Measurements from ENCODE around the gene ARMC8.

The ARMC8 gene

DNA sequence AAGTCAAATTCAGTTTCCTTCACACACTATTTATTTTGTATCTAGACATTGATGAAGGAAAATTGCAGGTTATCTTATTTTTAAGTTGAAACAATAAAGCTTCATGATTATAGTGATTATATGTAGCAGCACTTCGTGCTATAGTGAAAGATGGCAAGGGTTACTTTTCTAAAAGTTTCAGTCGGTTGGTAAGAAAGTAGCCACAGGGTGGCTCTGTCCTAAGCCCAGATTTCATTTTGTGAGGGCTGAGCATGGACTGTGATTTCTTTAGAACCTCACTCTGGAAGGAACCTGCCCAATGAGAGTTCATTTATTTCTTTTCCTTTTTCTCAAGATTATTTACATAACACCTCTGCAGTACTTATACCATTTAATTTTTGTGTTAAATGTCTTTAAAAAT lies 76.0 kb downstream of the ARMC8 start:
- Histone ChIP-seq H3K27me3 (ENCODE audit: control insufficient read depth, insufficient read depth, low read length, poor library complexity, severe bottlenecking) (no peaks in the 10 kb centered on the region), H3K27ac (ENCODE audit: insufficient read depth, low read depth, low read length, poor library complexity, severe bottlenecking) (no peak overlapping the region)
- WGBS, 2 experiments, result 61 to 76% methylated on average over 2 of the region's 2 CpGs

DNA sequence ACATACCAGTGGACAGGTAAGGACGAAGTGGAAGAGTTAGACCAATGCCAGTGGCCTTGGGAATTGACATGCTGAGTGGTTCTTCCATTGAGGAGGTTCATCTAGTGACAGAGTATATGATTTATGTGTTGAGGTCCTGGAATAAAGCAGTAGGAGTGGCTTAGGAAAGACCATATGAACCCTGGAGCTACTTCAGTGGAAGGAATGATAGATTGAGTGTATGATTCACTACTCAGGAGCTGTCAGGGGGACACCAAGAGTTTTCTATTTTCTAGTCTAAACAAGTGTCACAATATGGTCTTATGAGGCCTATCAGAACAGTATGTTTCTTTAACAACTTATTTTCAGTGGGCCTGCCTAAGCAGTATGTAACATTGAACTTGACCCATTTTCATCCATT lies 78.6 kb downstream of the ARMC8 start:
- Histone ChIP-seq H3K27ac (ENCODE audit: insufficient read depth, low read depth, low read length, poor library complexity, severe bottlenecking) (no peak overlapping the region), H3K36me3 (ENCODE audit: control insufficient read depth, insufficient read depth, low read length) (no peaks in the 10 kb centered on the region), H3K4me1 (ENCODE audit: control insufficient read depth, insufficient read depth, low read length) (no peaks in the 10 kb centered on the region), H3K9me3 (ENCODE audit: control insufficient read depth, low read length) (no peaks in the 10 kb centered on the region), H3K27me3 (ENCODE audit: control insufficient read depth, insufficient read depth, low read length, poor library complexity, severe bottlenecking) (no peaks in the 10 kb centered on the region), H3K4me3 (ENCODE audit: insufficient read depth, low read depth, low read length) (no peak overlapping the region)
- WGBS, 2 experiments, result 92 to 95% methylated on average over 1 of the region's 1 CpG

More for the DNA sequence above, 76.0 kb downstream of the ARMC8 start:
- Histone ChIP-seq H3K9me3 (ENCODE audit: control insufficient read depth, low read length) (no peaks in the 10 kb centered on the region), H3K36me3 (ENCODE audit: control insufficient read depth, insufficient read depth, low read length) (no peaks in the 10 kb centered on the region), H3K4me1 (ENCODE audit: control insufficient read depth, insufficient read depth, low read length) (no peaks in the 10 kb centered on the region), H3K4me3 (ENCODE audit: insufficient read depth, low read depth, low read length) (no peak overlapping the region)

DNA sequence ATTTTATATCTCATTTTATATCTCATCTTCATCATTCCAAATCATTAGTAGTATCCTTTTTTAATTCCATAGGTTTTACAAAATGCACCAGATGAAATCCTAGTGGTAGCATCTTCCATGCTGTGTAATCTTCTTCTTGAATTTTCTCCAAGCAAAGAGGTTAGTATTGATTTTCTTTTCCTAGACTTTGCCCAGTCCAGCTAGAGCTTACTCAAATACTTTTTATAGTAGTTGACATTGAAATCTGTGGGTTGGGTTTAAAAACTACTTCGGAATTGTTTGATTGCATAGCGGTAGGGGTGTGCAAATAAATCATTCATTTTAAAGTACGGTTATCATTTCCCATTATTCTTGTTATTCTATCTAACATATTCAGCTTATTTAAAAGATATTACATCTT lies 80.0 kb downstream of the ARMC8 start:
- H3K27me3 ChIP-seq (ENCODE audit: control insufficient read depth, insufficient read depth, low read length, poor library complexity, severe bottlenecking), result no peaks in the 10 kb centered on the region
- peaks cover 2% of the 10 kb centered on the region for H3K36me3 ChIP-seq (ENCODE audit: control insufficient read depth, insufficient read depth, low read length)
- 90% methylated on average over 3 of the region's 3 CpGs; no CpG with 5 or more reads in 1 of the 2 experiments for WGBS, 2 experiments
- no peaks in the 10 kb centered on the region for H3K4me1 ChIP-seq (ENCODE audit: control insufficient read depth, insufficient read depth, low read length)
- H3K9me3 ChIP-seq (ENCODE audit: control insufficient read depth, low read length), result no peaks in the 10 kb centered on the region
- H3K4me3 ChIP-seq (ENCODE audit: insufficient read depth, low read depth, low read length), result no peak overlapping the region
- no peak overlapping the region for H3K27ac ChIP-seq (ENCODE audit: insufficient read depth, low read depth, low read length, poor library complexity, severe bottlenecking)

DNA sequence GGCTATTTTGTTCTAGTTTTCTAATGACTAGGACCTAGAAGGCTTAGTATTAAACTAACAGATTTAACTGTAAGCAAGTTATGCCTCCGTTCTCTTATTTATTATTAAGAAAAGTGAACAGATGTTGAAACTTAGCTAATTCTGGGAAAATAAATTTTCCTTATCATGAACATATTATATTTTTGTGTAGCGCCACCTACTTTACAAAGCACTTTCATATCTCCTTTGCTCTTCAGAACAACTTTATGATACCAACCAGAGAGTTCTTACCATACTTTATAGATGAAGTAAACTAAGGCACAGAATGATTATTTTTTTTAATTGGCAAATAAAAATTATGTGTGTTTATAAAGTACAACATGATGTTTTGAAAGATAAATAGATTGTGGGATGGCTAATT lies 83.1 kb downstream of the ARMC8 start:
- Histone ChIP-seq H3K4me3 (ENCODE audit: insufficient read depth, low read depth, low read length) (no peak overlapping the region), H3K9me3 (ENCODE audit: control insufficient read depth, low read length) (no peaks in the 10 kb centered on the region)
- no CpG with 5 or more reads among the region's 2 CpGs for WGBS, 2 experiments

DNA sequence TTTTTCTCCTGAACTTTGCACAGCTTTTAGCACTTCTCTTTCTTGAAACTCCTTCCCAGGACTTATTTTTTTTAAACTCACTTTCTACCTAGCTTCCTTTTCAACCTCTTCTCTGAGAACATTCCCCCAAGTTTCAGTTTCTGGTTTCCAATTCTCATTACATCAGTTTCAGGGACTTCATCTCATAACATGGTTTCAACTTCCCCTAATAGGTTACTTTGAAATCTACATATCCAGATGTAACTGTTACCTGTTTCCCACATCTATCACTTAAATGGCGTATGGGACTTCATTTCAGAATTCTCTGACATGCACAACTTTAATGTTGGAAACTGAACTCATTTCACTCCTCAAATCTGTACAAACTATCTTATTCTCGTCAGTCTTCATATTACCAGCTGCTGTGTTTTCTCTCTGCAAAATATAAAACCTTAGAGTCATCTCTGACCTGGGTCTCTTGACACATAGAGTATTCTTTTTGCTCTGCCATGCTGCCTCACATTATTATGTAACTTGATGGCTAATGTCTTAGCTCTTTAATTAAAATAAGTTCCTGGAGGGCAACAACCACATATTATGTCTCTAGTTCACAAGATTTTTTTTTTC lies 84.2 kb downstream of the ARMC8 start:
- Histone ChIP-seq H3K4me3 (ENCODE audit: insufficient read depth, low read depth, low read length) (no peak overlapping the region), H3K27ac (ENCODE audit: insufficient read depth, low read depth, low read length, poor library complexity, severe bottlenecking) (no peak overlapping the region), H3K27me3 (ENCODE audit: control insufficient read depth, insufficient read depth, low read length, poor library complexity, severe bottlenecking) (no peaks in the 10 kb centered on the region), H3K9me3 (ENCODE audit: control insufficient read depth, low read length) (no peaks in the 10 kb centered on the region), H3K4me1 (ENCODE audit: control insufficient read depth, insufficient read depth, low read length) (no peaks in the 10 kb centered on the region), H3K36me3 (ENCODE audit: control insufficient read depth, insufficient read depth, low read length) (peaks cover 12% of the 10 kb centered on the region)
- WGBS, 2 experiments, result 91 to 99% methylated on average over 2 of the region's 2 CpGs

More for the DNA sequence above, 83.1 kb downstream of the ARMC8 start:
- Histone ChIP-seq H3K4me1 (ENCODE audit: control insufficient read depth, insufficient read depth, low read length) (no peaks in the 10 kb centered on the region), H3K27ac (ENCODE audit: insufficient read depth, low read depth, low read length, poor library complexity, severe bottlenecking) (no peak overlapping the region), H3K27me3 (ENCODE audit: control insufficient read depth, insufficient read depth, low read length, poor library complexity, severe bottlenecking) (no peaks in the 10 kb centered on the region), H3K36me3 (ENCODE audit: control insufficient read depth, insufficient read depth, low read length) (peaks cover 12% of the 10 kb centered on the region)

DNA sequence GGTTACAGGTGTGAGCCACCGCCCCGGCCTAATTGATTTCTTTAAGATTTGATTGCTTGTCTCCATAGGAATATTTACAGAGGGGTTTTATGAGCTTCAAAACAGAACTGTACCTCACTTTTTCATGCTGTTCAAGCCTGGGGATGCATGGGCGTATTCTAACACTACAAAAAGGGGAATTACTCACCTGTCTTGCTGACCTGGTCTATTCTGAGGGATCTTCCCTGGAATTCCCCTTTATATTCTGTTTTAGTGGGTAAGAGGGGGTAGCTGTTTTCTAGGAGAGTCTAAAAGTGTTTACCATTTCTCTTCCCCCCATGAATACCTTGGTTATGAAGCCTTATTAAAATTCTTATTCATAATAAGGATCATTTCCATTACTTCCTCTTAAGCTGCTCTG lies 94.5 kb downstream of the ARMC8 start:
- 94 to 98% methylated on average over 3 of the region's 3 CpGs for WGBS, 2 experiments
- Histone ChIP-seq H3K27me3 (ENCODE audit: control insufficient read depth, insufficient read depth, low read length, poor library complexity, severe bottlenecking) (no peaks in the 10 kb centered on the region), H3K36me3 (ENCODE audit: control insufficient read depth, insufficient read depth, low read length) (peaks cover 3% of the 10 kb centered on the region)

DNA sequence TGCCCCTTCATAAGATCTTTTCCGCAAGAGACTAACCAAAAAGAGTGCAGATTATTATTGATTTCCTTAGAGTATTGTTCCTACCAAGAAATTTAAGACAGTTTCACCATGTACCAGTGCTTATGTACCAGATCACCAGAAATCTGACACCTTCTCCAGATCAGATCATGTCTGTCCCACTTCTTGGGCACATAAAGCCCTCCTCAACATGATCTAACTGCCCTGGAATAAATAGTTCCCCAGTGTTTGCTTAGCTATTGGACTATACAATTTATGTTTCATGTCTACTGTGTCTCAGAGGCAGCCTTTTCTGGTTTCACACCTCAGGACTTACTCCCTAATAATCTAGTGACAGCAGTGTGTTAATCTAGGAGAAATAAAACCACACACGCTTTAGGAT lies 95.7 kb downstream of the ARMC8 start:
- no peak overlapping the region for H3K4me3 ChIP-seq (ENCODE audit: insufficient read depth, low read depth, low read length)
- H3K36me3 ChIP-seq (ENCODE audit: control insufficient read depth, insufficient read depth, low read length), result peaks cover 3% of the 10 kb centered on the region
- H3K9me3 ChIP-seq (ENCODE audit: control insufficient read depth, low read length), result no peaks in the 10 kb centered on the region
- 90 to 97% methylated on average over 2 of the region's 2 CpGs for WGBS, 2 experiments
- H3K4me1 ChIP-seq (ENCODE audit: control insufficient read depth, insufficient read depth, low read length), result no peaks in the 10 kb centered on the region
- no peak overlapping the region for H3K27ac ChIP-seq (ENCODE audit: insufficient read depth, low read depth, low read length, poor library complexity, severe bottlenecking)
- H3K27me3 ChIP-seq (ENCODE audit: control insufficient read depth, insufficient read depth, low read length, poor library complexity, severe bottlenecking), result no peaks in the 10 kb centered on the region

More for the DNA sequence above, 94.5 kb downstream of the ARMC8 start:
- no peaks in the 10 kb centered on the region for H3K9me3 ChIP-seq (ENCODE audit: control insufficient read depth, low read length)
- H3K27ac ChIP-seq (ENCODE audit: insufficient read depth, low read depth, low read length, poor library complexity, severe bottlenecking), result no peak overlapping the region
- no peaks in the 10 kb centered on the region for H3K4me1 ChIP-seq (ENCODE audit: control insufficient read depth, insufficient read depth, low read length)
- no peak overlapping the region for H3K4me3 ChIP-seq (ENCODE audit: insufficient read depth, low read depth, low read length)

DNA sequence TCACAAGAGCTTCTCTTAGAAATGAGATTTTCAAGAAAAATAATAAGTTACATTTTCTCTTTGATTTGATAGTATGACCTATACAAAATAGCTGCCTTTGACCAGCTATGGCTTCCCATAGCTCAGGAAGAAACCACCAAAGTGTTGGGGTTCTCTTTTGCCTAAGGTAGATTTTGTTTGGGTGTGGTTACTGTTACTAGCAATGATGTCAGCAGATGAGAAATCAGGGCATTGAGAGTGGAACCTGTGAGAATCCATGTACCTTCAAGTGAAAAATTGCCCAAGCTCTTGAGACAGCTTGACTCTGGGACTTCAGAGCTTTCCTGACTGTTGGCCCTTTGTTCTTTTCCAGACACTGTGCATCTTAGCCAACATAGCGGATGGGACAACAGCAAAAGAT lies 97.0 kb downstream of the ARMC8 start:
- no peak overlapping the region for H3K4me3 ChIP-seq (ENCODE audit: insufficient read depth, low read depth, low read length)
- no peaks in the 10 kb centered on the region for H3K4me1 ChIP-seq (ENCODE audit: control insufficient read depth, insufficient read depth, low read length)
- no peaks in the 10 kb centered on the region for H3K27me3 ChIP-seq (ENCODE audit: control insufficient read depth, insufficient read depth, low read length, poor library complexity, severe bottlenecking)
- 88 to 93% methylated on average over 1 of the region's 1 CpG for WGBS, 2 experiments
- peaks cover 3% of the 10 kb centered on the region for H3K36me3 ChIP-seq (ENCODE audit: control insufficient read depth, insufficient read depth, low read length)
- no peaks in the 10 kb centered on the region for H3K9me3 ChIP-seq (ENCODE audit: control insufficient read depth, low read length)
- no peak overlapping the region for H3K27ac ChIP-seq (ENCODE audit: insufficient read depth, low read depth, low read length, poor library complexity, severe bottlenecking)

DNA sequence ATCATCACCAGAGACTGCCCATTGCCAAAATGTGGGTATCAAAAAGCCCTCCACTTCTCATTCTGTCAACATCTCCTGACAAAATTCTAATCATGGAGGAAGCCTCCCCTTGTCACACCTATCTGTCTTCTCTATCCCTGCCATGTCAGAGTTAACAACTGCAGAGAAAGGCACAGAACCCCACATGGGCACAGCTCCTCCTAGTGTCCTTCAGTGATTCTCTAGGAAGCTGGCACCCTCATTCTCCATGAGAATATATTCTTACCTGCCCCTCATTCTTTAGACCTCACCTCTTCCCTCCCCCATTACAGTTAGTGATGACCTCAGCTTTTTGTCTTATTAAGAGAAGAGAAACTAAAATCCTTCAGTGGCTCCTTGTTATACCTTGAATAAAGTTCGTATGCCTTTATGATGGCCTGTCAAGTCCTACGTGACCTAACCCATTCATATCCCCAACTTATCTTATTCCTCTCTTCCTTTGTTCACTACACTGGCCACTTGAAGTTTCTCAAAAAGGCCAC lies 97.9 kb downstream of the ARMC8 start:
- H3K4me3 ChIP-seq (ENCODE audit: insufficient read depth, low read depth, low read length), result no peak overlapping the region
- H3K27me3 ChIP-seq (ENCODE audit: control insufficient read depth, insufficient read depth, low read length, poor library complexity, severe bottlenecking), result no peaks in the 10 kb centered on the region
- no peaks in the 10 kb centered on the region for H3K9me3 ChIP-seq (ENCODE audit: control insufficient read depth, low read length)

DNA sequence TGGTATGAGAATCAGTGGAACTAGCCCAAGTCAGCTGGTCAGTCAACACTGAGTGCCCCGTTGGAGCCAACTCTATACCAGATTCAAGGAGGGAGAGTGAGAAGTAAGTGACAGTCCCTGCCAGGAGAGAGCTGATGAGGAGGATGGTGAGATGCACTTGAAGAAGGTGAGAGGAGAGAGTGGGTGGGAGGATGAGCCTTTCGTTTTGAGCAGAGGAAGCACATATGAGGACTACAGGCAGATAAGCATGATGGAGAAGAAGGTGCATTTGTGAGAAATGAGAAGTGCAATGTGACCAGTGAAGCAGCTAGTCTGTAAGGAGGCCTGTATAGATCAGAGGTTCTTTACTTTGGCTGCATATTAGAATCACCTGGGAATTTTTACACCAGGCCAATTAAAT lies 102.2 kb downstream of the ARMC8 start:
- 93 to 95% methylated on average over 2 of the region's 2 CpGs for WGBS, 2 experiments

More for the DNA sequence above, 97.9 kb downstream of the ARMC8 start:
- Histone ChIP-seq H3K4me1 (ENCODE audit: control insufficient read depth, insufficient read depth, low read length) (no peaks in the 10 kb centered on the region), H3K27ac (ENCODE audit: insufficient read depth, low read depth, low read length, poor library complexity, severe bottlenecking) (no peak overlapping the region), H3K36me3 (ENCODE audit: control insufficient read depth, insufficient read depth, low read length) (peaks cover 5% of the 10 kb centered on the region)
- 93 to 95% methylated on average over 2 of the region's 2 CpGs for WGBS, 2 experiments

More for the DNA sequence above, 102.2 kb downstream of the ARMC8 start:
- H3K4me1 ChIP-seq (ENCODE audit: control insufficient read depth, insufficient read depth, low read length), result no peaks in the 10 kb centered on the region
- no peak overlapping the region for H3K27ac ChIP-seq (ENCODE audit: insufficient read depth, low read depth, low read length, poor library complexity, severe bottlenecking)
- H3K9me3 ChIP-seq (ENCODE audit: control insufficient read depth, low read length), result no peaks in the 10 kb centered on the region
- H3K27me3 ChIP-seq (ENCODE audit: control insufficient read depth, insufficient read depth, low read length, poor library complexity, severe bottlenecking), result no peaks in the 10 kb centered on the region
- H3K36me3 ChIP-seq (ENCODE audit: control insufficient read depth, insufficient read depth, low read length), result peaks cover 12% of the 10 kb centered on the region
- H3K4me3 ChIP-seq (ENCODE audit: insufficient read depth, low read depth, low read length), result no peak overlapping the region
